Left ventricle myocardium inferior (tissue), 1 donor: ENCODE data around the gene PHETA2. TPM values are rescaled to one million over a fixed set of nuclear protein-coding genes. Genes with fewer than 3 reads are reported as not detected.

Source experiments
- DNase-seq: peaks from one replicate; pipeline ENCODE4 v3.0.0-alpha.2; 2020
- H3K27ac ChIP-seq: fragments of 200-600 bp; replicated peaks from 2 replicates; pipeline ENCODE4 v1.8.0; 2021
- H3K27me3 ChIP-seq: fragments of 200-600 bp; 2 replicates; pipeline ENCODE4 v1.8.0; 2021; ENCODE audit warnings: low read depth
- H3K36me3 ChIP-seq: fragments of 200-600 bp; 2 replicates; pipeline ENCODE4 v1.8.0; 2021
- H3K4me1 ChIP-seq: fragments of 200-600 bp; 2 replicates; pipeline ENCODE4 v1.8.0; 2021
- H3K4me3 ChIP-seq: fragments of 200-600 bp; 2 replicates; pipeline ENCODE4 v1.8.0; 2021; ENCODE audit warnings: mild to moderate bottlenecking, moderate library complexity
- H3K9me3 ChIP-seq: fragments of 200-600 bp; replicated peaks from 2 replicates; pipeline ENCODE4 v1.8.0; 2021
- CTCF ChIP-seq: fragments of 200-600 bp; IDR thresholded peaks from 2 replicates; pipeline ENCODE4 v1.8.0; 2021; ENCODE audit warnings: antibody characterized with exemption, mild to moderate bottlenecking, borderline replicate concordance
- intact Hi-C: fragments of 100-400 bp; cut with micrococcal nuclease; formaldehyde crosslinking; loops from one replicate; pipeline ENCODE4 v1.11.0; 2022
- total RNA-seq: library from RNA; stranded (reverse); fragmentation: NEBNext Ultra II Directional; extraction: Animal tissue kit (Norgen Biotek cat#: 25700); gene quantifications from one replicate; pipeline ENCODE4 v1.2.1, GENCODE V29; 2021
- donor health status: DM: no; HTN: yes; CAD: no; lungs with severe emphysema.

Gene PHETA2
- total RNA-seq, 1 donor from 2014 or later, result 3.4 TPM

- Histone ChIP-seq H3K4me3 (peak overlapping the region; percentile 75), H3K27me3 (no peaks in the 10 kb centered on the region), H3K4me1 (peaks cover 79% of the 10 kb centered on the region), H3K36me3 (peaks cover 57% of the 10 kb centered on the region), H3K27ac (peak overlapping the region; percentile 97), H3K9me3 (no peaks in the 10 kb centered on the region)
- TF ChIP-seq CTCF, result no peak
- DNase-seq, result no peak
- intact Hi-C loops, result no loop called here
Observed at GRCh38 chr22:42080287-42080686, 6.2 kb downstream of the PHETA2 start.

GRCh38 chr22:42083119-42083518 is 9.1 kb downstream of the PHETA2 start:
- H3K9me3 ChIP-seq, result no peaks in the 10 kb centered on the region
- H3K4me1 ChIP-seq, result peaks cover 87% of the 10 kb centered on the region
- no peak overlapping the region for H3K4me3 ChIP-seq
- H3K36me3 ChIP-seq, result peaks cover 60% of the 10 kb centered on the region
- H3K27me3 ChIP-seq, result no peaks in the 10 kb centered on the region
- intact Hi-C loops, result no loop called here
- DNase-seq, result no peak
- H3K27ac ChIP-seq, result peak overlapping the region; percentile 23
- TF ChIP-seq CTCF, result no peak

- Histone ChIP-seq H3K4me3 (no peak overlapping the region), H3K27ac (peak overlapping the region; percentile 63), H3K36me3 (peaks cover 64% of the 10 kb centered on the region), H3K9me3 (no peaks in the 10 kb centered on the region), H3K27me3 (no peaks in the 10 kb centered on the region), H3K4me1 (peaks cover 92% of the 10 kb centered on the region)
- DNase-seq, result no peak
- intact Hi-C loops, result no loop called here
- no peak for TF ChIP-seq CTCF
Observed at GRCh38 chr22:42084874-42085273, 10.8 kb downstream of the PHETA2 start.

GRCh38 chr22:42086051-42086450 is 12.0 kb downstream of the PHETA2 start:
- H3K4me3 ChIP-seq, result peak overlapping the region; percentile 10
- H3K4me1 ChIP-seq, result peaks cover 88% of the 10 kb centered on the region
- no peaks in the 10 kb centered on the region for H3K27me3 ChIP-seq
- peak overlapping the region; percentile 63 for H3K27ac ChIP-seq
- peaks cover 64% of the 10 kb centered on the region for H3K36me3 ChIP-seq
- intact Hi-C loops, result no loop called here
- no peak for TF ChIP-seq CTCF
- no peaks in the 10 kb centered on the region for H3K9me3 ChIP-seq
- no peak for DNase-seq

GRCh38 chr22:42090596-42091454 is 16.8 kb downstream of the PHETA2 start, which contains the start of gene NDUFA6:
Gene NDUFA6, minus strand, starts transcription at chr22:42090772. Its CDS starts 28 bp downstream, at chr22:42090744.
- DNase-seq, result peak; percentile 98
- intact Hi-C loops, result loop anchor here (10.0 kb wide), 1 partner anchor 344 kb away; the partner anchor contains the start of gene NFAM1

More at GRCh38 chr22:42090596-42091454, 16.8 kb downstream of the PHETA2 start, which contains the start of gene NDUFA6:
- H3K27ac ChIP-seq, result peak within 1 kb of the TSS; percentile 98
- peak; percentile 92 for TF ChIP-seq CTCF
- peaks cover 20% of the 10 kb centered on the region for H3K36me3 ChIP-seq
- H3K4me1 ChIP-seq, result peaks cover 56% of the 10 kb centered on the region
- H3K4me3 ChIP-seq, result peak within 1 kb of the TSS; percentile 88
- H3K9me3 ChIP-seq, result no peaks in the 10 kb centered on the region
- no peaks in the 10 kb centered on the region for H3K27me3 ChIP-seq
